ENCODE data around the gene ALG12. TPM values are rescaled to one million over a fixed set of nuclear protein-coding genes. Genes with fewer than 3 reads are reported as not detected.
"Not testable (repeated sequence)": the region's sequence is repeated elsewhere in the genome, so short reads cannot be mapped to it uniquely, and the experiment has no call there.

ALG12 gene
- total RNA-seq, 2 donors from 2014 or later = 19.7 to 26.2 TPM

- H3K27ac Mint-ChIP-seq = no peak overlapping the region
- Histone ChIP-seq H3K9me3 (ENCODE audit: control insufficient read depth, low read length) (no peaks in the 10 kb centered on the region), H3K9ac (ENCODE audit: extremely low read depth, low read length, poor library complexity, severe bottlenecking) (no peak overlapping the region), H3K27me3 (ENCODE audit: control insufficient read depth, insufficient read depth, low read length, poor library complexity, severe bottlenecking) (no peaks in the 10 kb centered on the region), H3K36me3 (ENCODE audit: control insufficient read depth, insufficient read depth, low read length) (no peaks in the 10 kb centered on the region), H3K4me3 (ENCODE audit: low read length) (no peak overlapping the region), H3K27ac (ENCODE audit: low read depth, low read length) (no peak overlapping the region), H3K4me1 (ENCODE audit: control insufficient read depth, insufficient read depth, low read length) (peaks cover 6% of the 10 kb centered on the region)
- no peak for TF ChIP-seq CTCF (conservative IDR thresholded peaks at IDR 0.05)
- no peaks in the 10 kb centered on the region for H3K27me3 Mint-ChIP-seq (ENCODE audit: insufficient read depth)
- peak; percentile 53 for DNase-seq
- H3K36me3 Mint-ChIP-seq (ENCODE audit: low read depth) = no peaks in the 10 kb centered on the region
- H3K4me1 Mint-ChIP-seq = no peaks in the 10 kb centered on the region
- H3K9me3 Mint-ChIP-seq = no peaks in the 10 kb centered on the region
- H3K4me3 Mint-ChIP-seq = no peak overlapping the region
- 87% methylated on average over 16 to 23 of the region's 23 CpGs for WGBS, 2 experiments (ENCODE audit: insufficient coverage in 1 of 2, insufficient read length in 1 of 2)
Observed at GRCh38 chr22:49948116-49948957, 30.1 kb upstream of the ALG12 start.

- no peak for DNase-seq
- Histone ChIP-seq H3K27ac (ENCODE audit: low read depth, low read length) (no peak overlapping the region), H3K27me3 (ENCODE audit: control insufficient read depth, insufficient read depth, low read length, poor library complexity, severe bottlenecking) (no peaks in the 10 kb centered on the region), H3K36me3 (ENCODE audit: control insufficient read depth, insufficient read depth, low read length) (no peaks in the 10 kb centered on the region), H3K4me3 (ENCODE audit: low read length) (no peak overlapping the region), H3K9me3 (ENCODE audit: control insufficient read depth, low read length) (no peaks in the 10 kb centered on the region), H3K4me1 (ENCODE audit: control insufficient read depth, insufficient read depth, low read length) (peaks cover 6% of the 10 kb centered on the region), H3K9ac (ENCODE audit: extremely low read depth, low read length, poor library complexity, severe bottlenecking) (no peak overlapping the region)
- Mint-ChIP-seq H3K27me3 (ENCODE audit: insufficient read depth) (no peaks in the 10 kb centered on the region), H3K27ac (no peak overlapping the region), H3K4me3 (no peak overlapping the region), H3K36me3 (ENCODE audit: low read depth) (no peaks in the 10 kb centered on the region), H3K9me3 (no peaks in the 10 kb centered on the region), H3K4me1 (no peaks in the 10 kb centered on the region)
- TF ChIP-seq CTCF (conservative IDR thresholded peaks at IDR 0.05) = no peak
- 82 to 89% methylated on average over 5 to 6 of the region's 6 CpGs for WGBS, 2 experiments (ENCODE audit: insufficient coverage in 1 of 2, insufficient read length in 1 of 2)
Observed at GRCh38 chr22:49947296-49947622, 29.0 kb upstream of the ALG12 start.

GRCh38 chr22:49946612-49947295 lies 28.5 kb upstream of the ALG12 start:
- H3K27me3 ChIP-seq (ENCODE audit: control insufficient read depth, insufficient read depth, low read length, poor library complexity, severe bottlenecking) = no peaks in the 10 kb centered on the region
- no peaks in the 10 kb centered on the region for H3K36me3 ChIP-seq (ENCODE audit: control insufficient read depth, insufficient read depth, low read length)
- H3K9ac ChIP-seq (ENCODE audit: extremely low read depth, low read length, poor library complexity, severe bottlenecking) = no peak overlapping the region
- H3K9me3 ChIP-seq (ENCODE audit: control insufficient read depth, low read length) = no peaks in the 10 kb centered on the region
- H3K4me1 ChIP-seq (ENCODE audit: control insufficient read depth, insufficient read depth, low read length) = peaks cover under 1% of the 10 kb centered on the region
- H3K27ac ChIP-seq (ENCODE audit: low read depth, low read length) = no peak overlapping the region
- 75 to 81% methylated on average over 11 to 17 of the region's 17 CpGs for WGBS, 2 experiments (ENCODE audit: insufficient coverage in 1 of 2, insufficient read length in 1 of 2)
- Mint-ChIP-seq H3K4me3 (no peak overlapping the region), H3K27ac (peak overlapping the region; percentile 72), H3K9me3 (no peaks in the 10 kb centered on the region), H3K4me1 (no peaks in the 10 kb centered on the region), H3K36me3 (ENCODE audit: low read depth) (no peaks in the 10 kb centered on the region), H3K27me3 (ENCODE audit: insufficient read depth) (no peaks in the 10 kb centered on the region)
- no peak for TF ChIP-seq CTCF (conservative IDR thresholded peaks at IDR 0.05)
- no peak overlapping the region for H3K4me3 ChIP-seq (ENCODE audit: low read length)
- DNase-seq = no peak

- WGBS, 2 experiments (ENCODE audit: insufficient coverage in 1 of 2, insufficient read length in 1 of 2) = 86 to 93% methylated on average over 3 to 10 of the region's 17 CpGs
- not testable (repeated sequence) for H3K36me3 Mint-ChIP-seq (ENCODE audit: low read depth); H3K4me1 Mint-ChIP-seq
Observed at GRCh38 chr22:49945042-49945794, 27.0 kb upstream of the ALG12 start.

More at GRCh38 chr22:49945042-49945794, 27.0 kb upstream of the ALG12 start:
- H3K4me1 ChIP-seq (ENCODE audit: control insufficient read depth, insufficient read depth, low read length); H3K27ac ChIP-seq (ENCODE audit: low read depth, low read length); H3K4me3 Mint-ChIP-seq; H3K4me3 ChIP-seq (ENCODE audit: low read length); H3K27me3 Mint-ChIP-seq (ENCODE audit: insufficient read depth); DNase-seq; H3K36me3 ChIP-seq (ENCODE audit: control insufficient read depth, insufficient read depth, low read length); H3K27me3 ChIP-seq (ENCODE audit: control insufficient read depth, insufficient read depth, low read length, poor library complexity, severe bottlenecking); H3K9me3 ChIP-seq (ENCODE audit: control insufficient read depth, low read length); H3K9ac ChIP-seq (ENCODE audit: extremely low read depth, low read length, poor library complexity, severe bottlenecking); H3K9me3 Mint-ChIP-seq; H3K27ac Mint-ChIP-seq: not testable (repeated sequence)

Measured in endodermal cell (in vitro differentiated cells).